ENCODE data around the gene OVOL1.

- TF ChIP-seq, protein P1, sequence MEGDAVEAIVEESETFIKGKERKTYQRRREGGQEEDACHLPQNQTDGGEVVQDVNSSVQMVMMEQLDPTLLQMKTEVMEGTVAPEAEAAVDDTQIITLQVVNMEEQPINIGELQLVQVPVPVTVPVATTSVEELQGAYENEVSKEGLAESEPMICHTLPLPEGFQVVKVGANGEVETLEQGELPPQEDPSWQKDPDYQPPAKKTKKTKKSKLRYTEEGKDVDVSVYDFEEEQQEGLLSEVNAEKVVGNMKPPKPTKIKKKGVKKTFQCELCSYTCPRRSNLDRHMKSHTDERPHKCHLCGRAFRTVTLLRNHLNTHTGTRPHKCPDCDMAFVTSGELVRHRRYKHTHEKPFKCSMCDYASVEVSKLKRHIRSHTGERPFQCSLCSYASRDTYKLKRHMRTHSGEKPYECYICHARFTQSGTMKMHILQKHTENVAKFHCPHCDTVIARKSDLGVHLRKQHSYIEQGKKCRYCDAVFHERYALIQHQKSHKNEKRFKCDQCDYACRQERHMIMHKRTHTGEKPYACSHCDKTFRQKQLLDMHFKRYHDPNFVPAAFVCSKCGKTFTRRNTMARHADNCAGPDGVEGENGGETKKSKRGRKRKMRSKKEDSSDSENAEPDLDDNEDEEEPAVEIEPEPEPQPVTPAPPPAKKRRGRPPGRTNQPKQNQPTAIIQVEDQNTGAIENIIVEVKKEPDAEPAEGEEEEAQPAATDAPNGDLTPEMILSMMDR (IDR thresholded peaks at IDR 0.05), result no peak
- TF ChIP-seq POLR2A (IDR thresholded peaks at IDR 0.05), result no peak
Measured at GRCh38 chr11:65770951-65771567, 15.8 kb upstream of the OVOL1 start.

Measured in Peyer's patch (tissue), 4 donors.